ENCODE measurements around the gene TMEM80. TPM values are rescaled to one million over a fixed set of nuclear protein-coding genes. Genes with fewer than 3 reads are reported as not detected.
A peak's percentile ranks its signal among the peaks of the same experiment; 100 is the strongest.

TMEM80 gene
- total RNA-seq, 2 experiments from 2014 or later: 21.0 to 22.0 TPM

DNA sequence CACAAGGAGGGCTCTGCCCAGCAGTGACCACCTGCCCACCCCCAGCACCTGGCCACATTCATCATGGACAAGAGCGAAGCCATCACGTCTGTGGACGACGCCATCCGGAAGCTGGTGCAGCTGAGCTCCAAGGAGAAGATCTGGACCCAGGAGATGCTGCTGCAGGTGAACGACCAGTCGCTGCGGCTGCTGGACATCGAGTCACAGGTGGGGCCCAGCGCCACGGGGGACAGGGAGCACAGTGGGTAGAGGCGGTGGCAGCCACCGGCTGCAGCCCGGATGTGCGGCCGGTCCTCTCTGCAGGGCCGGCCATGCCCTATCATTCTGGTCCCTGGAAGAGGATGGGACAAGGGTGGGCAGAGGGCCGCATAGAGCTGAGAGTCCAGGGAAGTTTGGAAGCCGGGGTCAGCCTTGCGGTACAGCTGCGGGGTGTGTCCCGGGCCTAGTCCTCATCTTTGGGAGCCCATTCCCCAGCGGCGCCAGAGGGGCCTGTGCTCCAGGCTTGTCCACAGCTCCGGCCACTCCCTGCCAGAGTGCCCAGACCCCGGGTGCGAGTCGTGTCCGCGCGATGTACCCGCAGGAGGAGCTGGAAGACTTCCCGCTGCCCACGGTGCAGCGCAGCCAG lies 24.5 kb downstream of the TMEM80 start:
- no peak for ATAC-seq (ENCODE audit: poor library complexity)
- H3K27me3 Mint-ChIP-seq: peaks cover 33% of the 10 kb centered on the region
- ChIA-PET POLR2A (interaction anchor here (3.1 kb wide), 1 partner anchor 24 kb away, joined by 23 read pairs; the partner anchor contains the start of genes DEAF1 and TMEM80), CTCF (interaction anchor here (4.7 kb wide), 1 partner anchor 165 kb away, joined by 23 read pairs; no protein-coding TSS in a partner anchor)
- Histone ChIP-seq H3K27ac (ENCODE audit: low read depth in 1 of 2, low read length in 2 of 2) (no peak overlapping the region), H3K36me3 (ENCODE audit: insufficient read depth, low read length) (no peaks in the 10 kb centered on the region), H3K27me3 (ENCODE audit: control insufficient read depth in 1 of 2, insufficient read depth in 2 of 2, low read length in 2 of 2) (peaks cover 5 to 24% of the 10 kb centered on the region in 2 experiments), H3K4me3 (ENCODE audit: low read length) (no peak overlapping the region), H3K9me3 (ENCODE audit: control insufficient read depth in 1 of 2, insufficient read depth in 1 of 2, low read length in 2 of 2) (peaks cover 0 to 19% of the 10 kb centered on the region in 2 experiments), H3K4me1 (ENCODE audit: insufficient read depth, low read length) (peaks cover 30% of the 10 kb centered on the region)
- H3K9me3 Mint-ChIP-seq: peaks cover 5% of the 10 kb centered on the region
- TF ChIP-seq, protein P1, sequence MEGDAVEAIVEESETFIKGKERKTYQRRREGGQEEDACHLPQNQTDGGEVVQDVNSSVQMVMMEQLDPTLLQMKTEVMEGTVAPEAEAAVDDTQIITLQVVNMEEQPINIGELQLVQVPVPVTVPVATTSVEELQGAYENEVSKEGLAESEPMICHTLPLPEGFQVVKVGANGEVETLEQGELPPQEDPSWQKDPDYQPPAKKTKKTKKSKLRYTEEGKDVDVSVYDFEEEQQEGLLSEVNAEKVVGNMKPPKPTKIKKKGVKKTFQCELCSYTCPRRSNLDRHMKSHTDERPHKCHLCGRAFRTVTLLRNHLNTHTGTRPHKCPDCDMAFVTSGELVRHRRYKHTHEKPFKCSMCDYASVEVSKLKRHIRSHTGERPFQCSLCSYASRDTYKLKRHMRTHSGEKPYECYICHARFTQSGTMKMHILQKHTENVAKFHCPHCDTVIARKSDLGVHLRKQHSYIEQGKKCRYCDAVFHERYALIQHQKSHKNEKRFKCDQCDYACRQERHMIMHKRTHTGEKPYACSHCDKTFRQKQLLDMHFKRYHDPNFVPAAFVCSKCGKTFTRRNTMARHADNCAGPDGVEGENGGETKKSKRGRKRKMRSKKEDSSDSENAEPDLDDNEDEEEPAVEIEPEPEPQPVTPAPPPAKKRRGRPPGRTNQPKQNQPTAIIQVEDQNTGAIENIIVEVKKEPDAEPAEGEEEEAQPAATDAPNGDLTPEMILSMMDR (IDR thresholded peaks at IDR 0.05): no peak
- DNase-seq: peak in 1 of 14 experiments; percentile 24
- peaks cover 7% of the 10 kb centered on the region for H3K4me1 Mint-ChIP-seq (ENCODE audit: low read depth)
- intact Hi-C loops (cut with DNase I, micrococcal nuclease): no loop called here
- H3K36me3 Mint-ChIP-seq (ENCODE audit: low read depth): no peaks in the 10 kb centered on the region
- H3K27ac Mint-ChIP-seq: no peak overlapping the region
- no peak overlapping the region for H3K4me3 Mint-ChIP-seq

DNA sequence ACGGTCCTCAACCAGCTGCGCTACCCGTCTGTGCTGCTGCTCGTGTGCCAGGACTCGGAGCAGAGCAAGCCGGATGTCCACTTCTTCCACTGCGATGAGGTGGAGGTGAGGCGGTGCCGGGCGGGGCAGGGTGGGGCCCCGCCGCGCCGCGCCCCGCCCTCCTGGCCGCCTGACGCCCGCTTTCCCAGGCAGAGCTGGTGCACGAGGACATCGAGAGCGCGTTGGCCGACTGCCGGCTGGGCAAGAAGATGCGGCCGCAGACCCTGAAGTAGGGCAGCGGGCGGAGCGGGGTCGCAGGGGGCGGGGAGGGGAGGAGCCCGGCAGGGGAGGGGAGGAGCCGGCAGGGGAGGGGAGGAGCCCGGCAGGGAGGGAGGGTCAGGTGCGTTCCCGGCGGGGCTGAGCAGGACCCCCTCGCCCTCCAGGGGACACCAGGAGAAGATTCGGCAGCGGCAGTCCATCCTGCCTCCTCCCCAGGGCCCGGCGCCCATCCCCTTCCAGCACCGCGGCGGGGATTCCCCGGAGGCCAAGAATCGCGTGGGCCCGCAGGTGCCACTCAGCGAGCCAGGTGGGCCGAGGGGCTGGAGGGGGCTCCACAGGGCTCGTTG lies 25.1 kb downstream of the TMEM80 start:
- no peaks in the 10 kb centered on the region for H3K36me3 Mint-ChIP-seq (ENCODE audit: low read depth)
- ATAC-seq (ENCODE audit: poor library complexity) (peak; percentile 29), DNase-seq (peak in 11 of 14 experiments; percentile 26 to 69 (median 51))
- Histone ChIP-seq H3K9me3 (ENCODE audit: control insufficient read depth in 1 of 2, insufficient read depth in 1 of 2, low read length in 2 of 2) (peaks cover 0 to 19% of the 10 kb centered on the region in 2 experiments), H3K4me3 (ENCODE audit: low read length) (peak overlapping the region; percentile 29), H3K36me3 (ENCODE audit: insufficient read depth, low read length) (no peaks in the 10 kb centered on the region), H3K27me3 (ENCODE audit: control insufficient read depth in 1 of 2, insufficient read depth in 2 of 2, low read length in 2 of 2) (peaks cover 5 to 24% of the 10 kb centered on the region in 2 experiments), H3K27ac (ENCODE audit: low read depth in 1 of 2, low read length in 2 of 2) (no peak overlapping the region), H3K4me1 (ENCODE audit: insufficient read depth, low read length) (peaks cover 35% of the 10 kb centered on the region)
- H3K27ac Mint-ChIP-seq: no peak overlapping the region
- TF ChIP-seq, protein P1 (IDR thresholded peaks at IDR 0.05): no peak
- H3K4me1 Mint-ChIP-seq (ENCODE audit: low read depth): peaks cover 7% of the 10 kb centered on the region
- peaks cover 3% of the 10 kb centered on the region for H3K9me3 Mint-ChIP-seq
- CTCF ChIA-PET: interaction anchor here (4.7 kb wide), 1 partner anchor 165 kb away, joined by 23 read pairs; no protein-coding TSS in a partner anchor
- no peak overlapping the region for H3K4me3 Mint-ChIP-seq
- intact Hi-C loops (cut with DNase I, micrococcal nuclease): no loop called here
- POLR2A ChIA-PET: interaction anchor here (3.1 kb wide), 1 partner anchor 25 kb away, joined by 23 read pairs; the partner anchor contains the start of genes DEAF1 and TMEM80
- peaks cover 33% of the 10 kb centered on the region for H3K27me3 Mint-ChIP-seq

DNA sequence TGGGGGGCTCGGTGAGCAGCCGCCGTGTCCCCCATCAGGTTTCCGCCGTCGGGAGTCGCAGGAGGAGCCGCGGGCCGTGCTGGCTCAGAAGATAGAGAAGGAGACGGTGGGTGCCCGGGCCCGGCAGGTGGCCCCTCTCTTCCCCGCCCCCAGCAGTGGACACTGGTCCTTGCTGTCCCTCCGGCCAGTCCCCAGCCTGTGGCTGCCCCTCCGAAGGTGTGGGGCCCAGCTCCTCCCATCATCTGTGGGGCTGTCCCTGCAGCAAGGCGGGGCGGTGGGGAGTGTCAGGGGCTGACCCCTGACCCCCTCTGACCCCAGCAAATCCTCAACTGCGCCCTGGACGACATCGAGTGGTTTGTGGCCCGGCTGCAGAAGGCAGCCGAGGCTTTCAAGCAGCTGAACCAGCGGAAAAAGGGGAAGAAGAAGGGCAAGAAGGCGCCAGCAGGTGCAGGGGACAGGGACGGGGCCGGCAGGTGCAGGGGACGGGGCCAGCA lies 25.7 kb downstream of the TMEM80 start:
- no peak overlapping the region for H3K4me3 Mint-ChIP-seq
- H3K36me3 ChIP-seq (ENCODE audit: insufficient read depth, low read length): no peaks in the 10 kb centered on the region
- peaks cover 40% of the 10 kb centered on the region for H3K4me1 ChIP-seq (ENCODE audit: insufficient read depth, low read length)
- TF ChIP-seq, protein P1 (IDR thresholded peaks at IDR 0.05): no peak
- H3K27ac ChIP-seq (ENCODE audit: low read depth in 1 of 2, low read length in 2 of 2): no peak overlapping the region
- peaks cover 0 to 19% of the 10 kb centered on the region in 2 experiments for H3K9me3 ChIP-seq (ENCODE audit: control insufficient read depth in 1 of 2, insufficient read depth in 1 of 2, low read length in 2 of 2)
- H3K4me3 ChIP-seq (ENCODE audit: low read length): peak overlapping the region; percentile 29
- CTCF ChIA-PET: interaction anchor here (3.2 to 4.7 kb wide), 2 partner anchors 25 to 166 kb away, joined by 16 to 23 read pairs; partner anchors contain the start of genes DEAF1 and TMEM80
- ATAC-seq (ENCODE audit: poor library complexity) (no peak), DNase-seq (no peak)
- peaks cover 5 to 24% of the 10 kb centered on the region in 2 experiments for H3K27me3 ChIP-seq (ENCODE audit: control insufficient read depth in 1 of 2, insufficient read depth in 2 of 2, low read length in 2 of 2)
- H3K36me3 Mint-ChIP-seq (ENCODE audit: low read depth): no peaks in the 10 kb centered on the region
- intact Hi-C loops (cut with DNase I, micrococcal nuclease): no loop called here
- H3K27me3 Mint-ChIP-seq: peaks cover 33% of the 10 kb centered on the region
- no peak overlapping the region for H3K27ac Mint-ChIP-seq
- H3K9me3 Mint-ChIP-seq: peaks cover 3% of the 10 kb centered on the region
- POLR2A ChIA-PET: interaction anchor here (0.7 to 3.1 kb wide), 4 partner anchors 17 to 166 kb away, joined by 3 to 23 read pairs (median 6); partner anchors contain the start of genes DEAF1, TALDO1 and TMEM80
- H3K4me1 Mint-ChIP-seq (ENCODE audit: low read depth): peaks cover 7% of the 10 kb centered on the region
